Smooth muscle cell (in vitro differentiated cells): ENCODE measurements around the gene CCDC63. TPM values are rescaled to one million over a fixed set of nuclear protein-coding genes. Genes with fewer than 3 reads are reported as not detected.

Experiments used
- DNase-seq: peaks from one replicate; lab custom pipeline; 2025; ENCODE audit not compliant: unreplicated experiment; lab: John Stamatoyannopoulos, UW
- H2AFZ ChIP-seq: fragments of 200-600 bp; sonication (generic); 2 replicates; pipeline ENCODE4 v1.6.0; 2016; ENCODE audit warnings: antibody characterized with exemption, low read depth, mild to moderate bottlenecking
- H3F3A ChIP-seq: fragments of 200-600 bp; sonication (generic); 2 replicates; pipeline ENCODE4 v1.6.0; 2017; ENCODE audit warnings: antibody characterized with exemption, low read depth
- H3K27ac ChIP-seq: fragments of 200-600 bp; sonication (generic); 2 replicates; pipeline ENCODE4 v1.5.1; 2016; ENCODE audit warnings: low read depth, mild to moderate bottlenecking
- H3K27me3 ChIP-seq: fragments of 200-600 bp; sonication (generic); 2 replicates; pipeline ENCODE4 v1.6.1; 2016; ENCODE audit warnings: low read depth, mild to moderate bottlenecking
- H3K36me3 ChIP-seq: fragments of 200-600 bp; sonication (generic); 2 replicates; pipeline ENCODE4 v1.5.1; 2016; ENCODE audit warnings: low read depth
- H3K4me1 ChIP-seq: fragments of 200-600 bp; sonication (generic); 2 replicates; pipeline ENCODE4 v1.5.1; 2016; ENCODE audit warnings: low read depth
- H3K4me2 ChIP-seq: fragments of 200-600 bp; sonication (generic); 2 replicates; pipeline ENCODE4 v1.6.0; 2016; ENCODE audit warnings: mild to moderate bottlenecking
- H3K4me3 ChIP-seq: fragments of 200-600 bp; sonication (generic); 2 replicates; pipeline ENCODE4 v1.5.1; 2016; ENCODE audit warnings: mild to moderate bottlenecking
- H3K79me2 ChIP-seq: fragments of 200-600 bp; sonication (generic); 2 replicates; pipeline ENCODE4 v1.6.0; 2016; ENCODE audit warnings: low read depth, mild to moderate bottlenecking
- H3K9ac ChIP-seq: fragments of 200-600 bp; sonication (generic); 2 replicates; pipeline ENCODE4 v1.6.0; 2016; ENCODE audit warnings: low read depth
- H3K9me3 ChIP-seq: fragments of 200-600 bp; sonication (generic); replicated peaks from 2 replicates; pipeline ENCODE4 v1.5.1; 2016; ENCODE audit warnings: low read depth
- H4K20me1 ChIP-seq: fragments of 200-600 bp; sonication (generic); 2 replicates; pipeline ENCODE4 v1.6.0; 2016; ENCODE audit warnings: low read depth
- WGBS: methylation state at CpG from one replicate; pipeline ENCODE4 v1.1.7; 2016; ENCODE audit warnings: low lambda C conversion rate; 5-methylcytosine and 5-hydroxymethylcytosine counted together
- polyA plus RNA-seq: library from polyadenylated mRNA; unstranded; fragments of >200 nt; fragmentation: Nextera tagmentation; extraction: Ambion mirVana; gene quantifications from 2 replicates; pipeline ENCODE4 v1.2.1, GENCODE V29; 2016
- total RNA-seq: library from RNA; depleted of rRNA; stranded (reverse); fragments of >200 nt; gene quantifications from 2 replicates; pipeline ENCODE4 v1.2.3, GENCODE V29; 2014
- TF ChIP-seq, protein P1 (sequence below): fragments of 200-600 bp; sonication (generic); IDR thresholded peaks from 2 replicates; pipeline ENCODE4 v1.5.1; 2017; ENCODE audit warnings: borderline replicate concordance, mild to moderate bottlenecking, antibody characterized with exemption; ENCODE audit not compliant: insufficient read depth, poor library complexity, severe bottlenecking

CCDC63 gene
- total and polyA plus RNA-seq, 2 experiments from 2014 or later: not detected

DNA sequence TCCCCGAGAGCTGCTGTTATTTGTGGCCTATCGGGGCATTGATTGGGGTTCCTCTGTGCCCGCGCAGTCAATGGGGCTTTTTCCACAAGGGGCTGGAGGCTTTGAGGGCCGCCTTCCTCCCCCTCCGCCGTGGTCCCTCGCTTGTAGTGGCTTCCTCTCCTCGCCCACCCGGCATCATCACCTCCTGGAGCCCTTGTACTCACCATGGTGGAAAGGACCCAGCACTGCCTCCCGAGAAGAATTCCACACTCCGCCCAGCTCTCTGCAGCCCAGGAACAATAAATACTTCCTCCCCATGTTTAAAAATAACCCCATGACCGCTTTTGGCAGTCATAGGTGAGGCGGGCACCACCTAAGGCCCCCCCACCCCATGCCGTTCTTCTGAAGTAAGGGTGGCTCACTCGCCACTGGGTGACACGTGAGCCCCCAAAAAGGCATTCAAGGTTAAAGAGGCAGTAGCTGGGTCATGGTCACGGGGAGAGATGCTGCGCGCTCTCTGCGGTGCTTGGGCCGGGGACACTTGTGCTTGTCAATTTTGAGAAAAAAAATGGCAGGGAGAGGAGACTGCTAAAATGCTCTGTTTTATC, 73.6 kb downstream of the CCDC63 start, which contains the start of gene MYL2:
MYL2 (minus strand) TSS at position 256 of the 587 bp plus-strand sequence; CDS start at position 206, 50 bp downstream.
- H3K9me3 ChIP-seq: no peaks in the 10 kb centered on the region
- H3K4me1 ChIP-seq: no peaks in the 10 kb centered on the region
- H3K36me3 ChIP-seq: no peaks in the 10 kb centered on the region
- H3K27me3 ChIP-seq: peaks cover 6% of the 10 kb centered on the region
- H3K4me3 ChIP-seq: no peak within 1 kb of the TSS
- TF ChIP-seq, protein P1, sequence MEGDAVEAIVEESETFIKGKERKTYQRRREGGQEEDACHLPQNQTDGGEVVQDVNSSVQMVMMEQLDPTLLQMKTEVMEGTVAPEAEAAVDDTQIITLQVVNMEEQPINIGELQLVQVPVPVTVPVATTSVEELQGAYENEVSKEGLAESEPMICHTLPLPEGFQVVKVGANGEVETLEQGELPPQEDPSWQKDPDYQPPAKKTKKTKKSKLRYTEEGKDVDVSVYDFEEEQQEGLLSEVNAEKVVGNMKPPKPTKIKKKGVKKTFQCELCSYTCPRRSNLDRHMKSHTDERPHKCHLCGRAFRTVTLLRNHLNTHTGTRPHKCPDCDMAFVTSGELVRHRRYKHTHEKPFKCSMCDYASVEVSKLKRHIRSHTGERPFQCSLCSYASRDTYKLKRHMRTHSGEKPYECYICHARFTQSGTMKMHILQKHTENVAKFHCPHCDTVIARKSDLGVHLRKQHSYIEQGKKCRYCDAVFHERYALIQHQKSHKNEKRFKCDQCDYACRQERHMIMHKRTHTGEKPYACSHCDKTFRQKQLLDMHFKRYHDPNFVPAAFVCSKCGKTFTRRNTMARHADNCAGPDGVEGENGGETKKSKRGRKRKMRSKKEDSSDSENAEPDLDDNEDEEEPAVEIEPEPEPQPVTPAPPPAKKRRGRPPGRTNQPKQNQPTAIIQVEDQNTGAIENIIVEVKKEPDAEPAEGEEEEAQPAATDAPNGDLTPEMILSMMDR: no peak
- 85% methylated on average over 22 of the region's 22 CpGs for WGBS
- no peak within 1 kb of the TSS for H3K27ac ChIP-seq
- H3F3A ChIP-seq: no peaks in the 10 kb centered on the region
- no peak for DNase-seq
- no peaks in the 10 kb centered on the region for H4K20me1 ChIP-seq
- no peak within 1 kb of the TSS for H2AFZ ChIP-seq
- H3K79me2 ChIP-seq: no peaks in the 10 kb centered on the region
- no peak within 1 kb of the TSS for H3K9ac ChIP-seq
- H3K4me2 ChIP-seq: no peak within 1 kb of the TSS

DNA sequence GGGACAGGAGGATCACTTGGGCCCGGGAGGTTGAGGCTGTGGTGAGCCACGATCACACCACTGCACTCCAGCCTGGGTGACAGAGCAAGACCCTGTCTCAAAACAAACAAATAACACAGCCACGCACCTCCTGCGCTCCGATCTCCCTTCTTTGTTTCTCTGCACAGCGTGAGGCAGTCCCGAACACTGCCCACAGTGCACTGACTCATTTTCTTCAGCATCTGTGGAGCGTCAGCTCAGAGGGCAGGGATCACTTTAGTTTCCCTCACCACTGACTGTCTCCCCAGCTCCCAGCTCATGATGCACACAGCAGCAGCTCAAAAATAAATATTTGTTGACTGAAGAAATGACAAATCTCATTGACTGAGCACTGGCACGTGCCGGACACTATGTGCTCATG, 74.5 kb downstream of the CCDC63 start:
- H3F3A ChIP-seq: no peaks in the 10 kb centered on the region
- TF ChIP-seq, protein P1: no peak
- H3K27me3 ChIP-seq: peaks cover 6% of the 10 kb centered on the region
- H3K4me3 ChIP-seq: no peak overlapping the region
- H3K9ac ChIP-seq: no peak overlapping the region
- H3K79me2 ChIP-seq: no peaks in the 10 kb centered on the region
- DNase-seq: no peak
- H2AFZ ChIP-seq: no peak overlapping the region
- H4K20me1 ChIP-seq: no peaks in the 10 kb centered on the region
- H3K36me3 ChIP-seq: no peaks in the 10 kb centered on the region
- WGBS: 49% methylated on average over 10 of the region's 10 CpGs
- no peak overlapping the region for H3K27ac ChIP-seq
- H3K4me1 ChIP-seq: no peaks in the 10 kb centered on the region
- no peak overlapping the region for H3K4me2 ChIP-seq
- H3K9me3 ChIP-seq: no peaks in the 10 kb centered on the region

DNA sequence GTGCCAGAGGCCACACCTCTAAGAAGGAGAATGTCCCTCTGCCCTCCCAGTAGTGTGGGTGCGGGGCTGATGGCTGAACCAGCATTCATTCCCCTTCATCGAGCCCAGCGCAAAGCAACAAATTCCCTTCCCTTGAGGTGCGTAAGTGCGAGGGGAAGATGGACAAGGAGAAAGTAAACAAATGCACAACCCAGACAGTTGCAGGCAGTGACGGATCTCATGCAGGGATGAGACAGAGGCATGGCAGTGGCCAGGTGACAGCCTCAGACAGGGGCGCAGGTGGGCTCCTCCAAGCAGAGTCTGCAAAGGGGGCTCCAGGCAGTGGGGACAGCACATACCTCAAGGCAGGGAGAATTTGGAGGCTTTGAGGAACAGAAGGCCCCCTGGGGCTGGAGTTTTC, 75.9 kb downstream of the CCDC63 start:
- H3K9me3 ChIP-seq: no peaks in the 10 kb centered on the region
- H3K27me3 ChIP-seq: peaks cover 6% of the 10 kb centered on the region
- no peaks in the 10 kb centered on the region for H3F3A ChIP-seq
- DNase-seq: no peak
- no peaks in the 10 kb centered on the region for H4K20me1 ChIP-seq
- no peaks in the 10 kb centered on the region for H3K36me3 ChIP-seq
- no peak overlapping the region for H3K9ac ChIP-seq
- no peaks in the 10 kb centered on the region for H3K4me1 ChIP-seq
- WGBS: 83% methylated on average over 7 of the region's 7 CpGs
- no peaks in the 10 kb centered on the region for H3K79me2 ChIP-seq
- no peak overlapping the region for H2AFZ ChIP-seq
- no peak overlapping the region for H3K4me3 ChIP-seq
- no peak overlapping the region for H3K27ac ChIP-seq
- TF ChIP-seq, protein P1: no peak
- no peak overlapping the region for H3K4me2 ChIP-seq

DNA sequence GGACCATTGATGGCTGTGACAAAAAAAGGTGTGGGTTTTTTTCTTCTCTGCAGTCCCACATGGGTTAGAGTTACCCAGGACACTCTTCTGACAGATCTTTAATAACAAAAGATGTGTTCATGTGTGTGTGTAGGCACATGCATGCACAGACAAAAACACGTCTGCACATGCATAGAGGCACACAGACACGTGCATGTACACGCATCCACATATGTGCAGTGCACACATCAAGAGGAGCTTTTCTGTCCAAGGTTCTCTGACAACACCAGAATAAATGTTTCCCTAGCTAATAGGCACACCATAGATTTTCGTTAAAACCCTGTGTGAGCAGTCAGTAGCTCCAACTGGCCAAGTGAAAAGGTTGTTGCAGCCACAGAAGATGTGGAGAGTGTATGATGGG, 76.4 kb downstream of the CCDC63 start:
- Histone ChIP-seq H3K27ac (no peak overlapping the region), H3K4me3 (no peak overlapping the region), H4K20me1 (no peaks in the 10 kb centered on the region), H3K36me3 (no peaks in the 10 kb centered on the region), H3K9ac (no peak overlapping the region), H2AFZ (no peak overlapping the region), H3K9me3 (no peaks in the 10 kb centered on the region), H3K79me2 (no peaks in the 10 kb centered on the region), H3F3A (no peaks in the 10 kb centered on the region), H3K27me3 (peaks cover 6% of the 10 kb centered on the region), H3K4me1 (no peaks in the 10 kb centered on the region), H3K4me2 (no peak overlapping the region)
- DNase-seq: no peak
- WGBS: 89% methylated on average over 4 of the region's 4 CpGs
- TF ChIP-seq, protein P1: no peak
